Endothelial cell of umbilical vein (primary cell): ENCODE data around the gene SPTLC2. TPM values are rescaled to one million over a fixed set of nuclear protein-coding genes. Genes with fewer than 3 reads are reported as not detected.
"Not testable (repeated sequence)": the region's sequence is repeated elsewhere in the genome, so short reads cannot be mapped to it uniquely, and the experiment has no call there.

ENCODE experiments used
- BruUV-seq: library from RNA; stranded (reverse); fragments of 400-500 nt; replicated peaks from 2 replicates; lab custom pipeline; 2021; lab: Mats Ljungman, UMichigan
- CTCF ChIA-PET: fragments of 300-600, 350-600 bp; sonication (Branson Sonifier 250); formaldehyde crosslinking; loops from one replicate; lab custom pipeline; 2021; ENCODE audit warnings: antibody characterized with exemption, inconsistent platforms; lab: Charles Lee
- POLR2A ChIA-PET: fragments of 300-600, 350-600 bp; sonication (Branson Sonifier 250); formaldehyde crosslinking; loops from one replicate; lab custom pipeline; 2021; ENCODE audit warnings: antibody characterized with exemption, inconsistent platforms; lab: Charles Lee
- DNase-seq: peaks from one replicate; pipeline ENCODE4 v3.0.0-alpha.2; 2011; ENCODE audit warnings: low read depth, low spot score
- FAIRE-seq: peaks from 2 replicates; lab custom pipeline; 2011; peaks lifted over from hg19 to GRCh38; lab: Jason Lieb, UNC
- H2AFZ ChIP-seq: 2 replicates; pipeline ENCODE4 v1.6.0; 2012; ENCODE audit warnings: low read depth, low read length, control low read depth, inconsistent platforms
- H3K27ac ChIP-seq: 2 replicates; pipeline ENCODE4 v1.5.1; 2011; ENCODE audit warnings: low read depth, mild to moderate bottlenecking, control low read depth, low read length, moderate library complexity; ENCODE audit not compliant: insufficient read depth
- H3K27me3 ChIP-seq, 2 experiments: 2 replicates each; pipeline versions ENCODE4 v1.6.0 to v1.6.1; 2011; ENCODE audit warnings: low read length in 2 of 2, mixed read lengths in 1 of 2; ENCODE audit not compliant: control insufficient read depth in 2 of 2, insufficient read depth in 2 of 2
- H3K36me3 ChIP-seq, 2 experiments: 2 replicates in 1 of 2; 3 replicates in 1 of 2; pipeline ENCODE4 v1.5.1; 2011; ENCODE audit warnings: low read length in 2 of 2, mild to moderate bottlenecking in 1 of 2, moderate library complexity in 1 of 2; ENCODE audit not compliant: control insufficient read depth in 2 of 2, insufficient read depth in 2 of 2; ENCODE audit errors: extremely low read depth in 1 of 2
- H3K4me1 ChIP-seq: 3 replicates; pipeline ENCODE4 v1.5.1; 2011; ENCODE audit warnings: mild to moderate bottlenecking, low read length; ENCODE audit not compliant: control insufficient read depth, insufficient read depth; ENCODE audit errors: extremely low read depth
- H3K4me2 ChIP-seq: 2 replicates; pipeline ENCODE4 v1.6.1; 2011; ENCODE audit warnings: low read length, control low read depth, mixed read lengths; ENCODE audit not compliant: insufficient read depth
- H3K4me3 ChIP-seq, 3 experiments: fragments of 200-600 bp in 1 of 3; sonication (generic), shearing (Covaris generic) in 1 of 3; replicated peaks in 1 of 3; 2 replicates each; pipeline ENCODE4 v1.5.1; 2011 to 2016; ENCODE audit warnings: control low read depth in 3 of 3, low read length in 3 of 3, mild to moderate bottlenecking in 2 of 3, inconsistent platforms in 1 of 3, low read depth in 1 of 3, moderate library complexity in 1 of 3; ENCODE audit not compliant: insufficient read depth in 1 of 3
- H3K79me2 ChIP-seq: 2 replicates; pipeline ENCODE4 v1.6.0; 2012; ENCODE audit warnings: low read length, inconsistent platforms; ENCODE audit not compliant: control insufficient read depth, insufficient read depth
- H3K9ac ChIP-seq: replicated peaks from 2 replicates; pipeline ENCODE3; 2011; ENCODE audit warnings: low read length, control low read depth; ENCODE audit not compliant: insufficient read depth; ENCODE audit errors: extremely low read depth
- H3K9me1 ChIP-seq: replicated peaks from 3 replicates; pipeline ENCODE4 v1.6.0; 2011; ENCODE audit warnings: mild to moderate bottlenecking, low read length; ENCODE audit not compliant: control insufficient read depth, insufficient read depth; ENCODE audit errors: extremely low read depth
- H3K9me3 ChIP-seq: replicated peaks from 2 replicates; pipeline ENCODE4 v1.5.1; 2012; ENCODE audit warnings: low read length, inconsistent platforms; ENCODE audit not compliant: control insufficient read depth, insufficient read depth
- H4K20me1 ChIP-seq: replicated peaks from 2 replicates; pipeline ENCODE3; 2011; ENCODE audit warnings: mild to moderate bottlenecking, low read length; ENCODE audit not compliant: control insufficient read depth, insufficient read depth; ENCODE audit errors: extremely low read depth
- CTCF ChIP-seq, 2 donors: IDR thresholded peaks; 1 replicate in 1 of 2; 2 replicates in 1 of 2; pipeline ENCODE4 v1.5.1; 2011; ENCODE audit warnings: low read length in 2 of 2, mild to moderate bottlenecking in 2 of 2, moderate library complexity in 2 of 2, control low read depth in 1 of 2, inconsistent platforms in 1 of 2, low read depth in 1 of 2; ENCODE audit not compliant: insufficient read depth in 1 of 2; ENCODE audit errors: extremely low read depth in 1 of 2
- EZH2 ChIP-seq: IDR thresholded peaks from 2 replicates; pipeline ENCODE4 v1.6.1; 2012; ENCODE audit warnings: borderline replicate concordance, low read depth, mild to moderate bottlenecking, moderate library complexity, low read length, inconsistent platforms; ENCODE audit not compliant: severe bottlenecking
- FOS ChIP-seq: IDR thresholded peaks from 2 replicates; pipeline ENCODE4 v1.6.1; 2011; ENCODE audit warnings: mild to moderate bottlenecking, low read length, moderate library complexity, borderline replicate concordance; ENCODE audit not compliant: insufficient read depth
- GATA2 ChIP-seq: IDR thresholded peaks from 2 replicates; pipeline ENCODE4 v1.7.0; 2011; ENCODE audit warnings: low read depth, mild to moderate bottlenecking, moderate library complexity, mixed read lengths, low read length; ENCODE audit not compliant: insufficient read length, insufficient read depth
- JUN ChIP-seq: IDR thresholded peaks from 2 replicates; pipeline ENCODE4 v1.6.1; 2011; ENCODE audit warnings: borderline replicate concordance, low read depth; ENCODE audit not compliant: insufficient read length, insufficient read depth
- MYC ChIP-seq: IDR thresholded peaks from one replicate; pipeline ENCODE4 v1.6.1; 2011; ENCODE audit warnings: mild to moderate bottlenecking, low read depth, low read length
- POLR2A ChIP-seq: IDR thresholded peaks from 2 replicates; pipeline ENCODE4 v1.6.1; 2012; ENCODE audit warnings: low read depth, mild to moderate bottlenecking, control low read depth, low read length
- POLR2AphosphoS5 ChIP-seq: IDR thresholded peaks from 2 replicates; pipeline ENCODE4 v1.6.1; 2012; ENCODE audit warnings: low read depth, mild to moderate bottlenecking, control low read depth, low read length, moderate library complexity; ENCODE audit not compliant: insufficient read depth
- dilution Hi-C: fragments of 300-500 bp; cut with MboI; formaldehyde crosslinking; loops from one replicate; pipeline ENCODE4 v1.15.0; 2019; ENCODE audit warnings: low sequenced_read_pairs; ENCODE audit not compliant: extremely low pct_ligation_motif_present
- intact Hi-C: fragments of 100-400 bp; cut with micrococcal nuclease; formaldehyde crosslinking; loops from one replicate; pipeline ENCODE4 v1.10.0; 2022
- polyA plus RNA-seq, 4 experiments: library from polyadenylated mRNA; depleted of rRNA in 3 of 4; stranded (reverse) in 3 of 4; unstranded in 1 of 4; fragments of >200 nt; gene quantifications; 2 replicates each; pipeline versions ENCODE4 v1.2.1 to v1.2.3, GENCODE V29; 2011 to 2012; ENCODE audit warnings: missing spikeins in 1 of 4
- total RNA-seq: library from RNA; stranded (reverse); gene quantifications from 2 replicates; pipeline ENCODE4 v1.2.3, GENCODE V29; 2021
- TF ChIP-seq, protein P1 (sequence below): IDR thresholded peaks from 2 replicates; pipeline ENCODE4 v1.6.1; 2011; ENCODE audit not compliant: insufficient read depth, insufficient read length

SPTLC2 gene
- total and polyA plus RNA-seq, 2 donors (not counting 3 experiments of a cell fraction or from before 2014, with no cell fraction given): 19.1 to 71.3 TPM

DNA sequence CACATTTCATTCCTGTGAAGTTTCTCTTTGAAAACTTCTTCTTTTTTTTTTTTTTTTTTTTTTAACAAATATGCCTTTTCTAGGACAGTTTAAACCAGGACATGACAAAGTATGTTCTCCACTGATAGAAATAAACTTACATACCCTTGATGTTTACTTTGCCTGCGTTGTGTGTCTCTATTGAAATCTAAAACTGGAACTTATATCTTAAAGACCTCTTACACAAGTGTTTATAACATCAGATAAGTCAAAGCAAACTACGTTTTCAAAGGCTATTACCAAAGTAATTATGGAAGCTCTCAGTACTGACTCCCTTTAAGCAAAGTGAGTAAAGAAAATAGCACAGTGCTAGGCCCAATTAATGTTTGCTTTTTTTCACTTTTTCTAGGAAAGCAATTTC lies 87.2 kb downstream of the SPTLC2 start:
- POLR2A ChIA-PET: no interaction called here
- no peak for FAIRE-seq

DNA sequence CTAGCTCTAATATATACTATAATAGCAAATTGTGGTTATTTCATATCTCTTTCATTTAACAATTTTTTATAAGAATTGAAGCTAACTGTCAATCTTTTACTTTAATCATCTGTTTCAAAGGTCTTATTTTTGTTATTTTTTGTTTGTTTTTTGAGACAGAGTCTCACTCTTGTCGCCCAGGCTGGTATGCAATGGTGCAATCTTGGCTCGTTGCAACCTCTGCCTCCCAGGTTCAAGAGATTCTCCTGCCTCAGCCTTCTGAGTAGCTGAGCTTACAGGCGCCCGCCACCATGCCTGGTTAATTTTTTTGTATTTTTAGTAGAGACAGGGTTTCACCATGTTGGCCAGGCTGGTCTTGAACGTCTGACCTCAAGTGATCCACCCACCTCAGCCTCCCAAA lies 87.7 kb downstream of the SPTLC2 start:
- H3K4me2 ChIP-seq, H4K20me1 ChIP-seq, H3K4me1 ChIP-seq, H3K27ac ChIP-seq, H3K36me3 ChIP-seq, intact Hi-C loops, H3K27me3 ChIP-seq, H3K79me2 ChIP-seq, H3K9me3 ChIP-seq, dilution Hi-C loops, CTCF ChIA-PET, H2AFZ ChIP-seq, DNase-seq, H3K9ac ChIP-seq, H3K9me1 ChIP-seq, FAIRE-seq, BruUV-seq, H3K4me3 ChIP-seq, POLR2A ChIA-PET: not testable (repeated sequence)

More for the DNA sequence above, 87.2 kb downstream of the SPTLC2 start:
- peaks cover 0 to 3% of the 10 kb centered on the region in 2 experiments for H3K36me3 ChIP-seq
- no peak overlapping the region for H3K27ac ChIP-seq
- H3K79me2 ChIP-seq: peaks cover 4% of the 10 kb centered on the region
- no peaks in the 10 kb centered on the region for H3K4me1 ChIP-seq
- dilution Hi-C loops: no loop called here
- H3K4me2 ChIP-seq: no peak overlapping the region
- CTCF ChIA-PET: interaction anchor here (1.5 kb wide), 1 partner anchor 70 kb away, joined by 4 read pairs; no protein-coding TSS in a partner anchor
- no peak overlapping the region for H3K9ac ChIP-seq
- DNase-seq: no peak
- no peak overlapping the region for H3K4me3 ChIP-seq
- no TSS peak for BruUV-seq
- intact Hi-C loops: no loop called here
- no peaks in the 10 kb centered on the region for H3K9me1 ChIP-seq
- no peaks in the 10 kb centered on the region for H4K20me1 ChIP-seq
- TF ChIP-seq JUN (no peak), EZH2 (no peak), MYC (no peak), POLR2AphosphoS5 (no peak), FOS (no peak), POLR2A (no peak), GATA2 (no peak), CTCF (IDR thresholded peaks at IDR 0.05; ENCODE audit: extremely low read depth in 1 of 2, insufficient read depth in 1 of 2, low read depth in 1 of 2, low read length in 2 of 2) (no peak)
- TF ChIP-seq, protein P1, sequence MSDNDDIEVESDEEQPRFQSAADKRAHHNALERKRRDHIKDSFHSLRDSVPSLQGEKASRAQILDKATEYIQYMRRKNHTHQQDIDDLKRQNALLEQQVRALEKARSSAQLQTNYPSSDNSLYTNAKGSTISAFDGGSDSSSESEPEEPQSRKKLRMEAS: no peak
- H2AFZ ChIP-seq: no peak overlapping the region
- no peaks in the 10 kb centered on the region for H3K9me3 ChIP-seq
- no peaks in the 10 kb centered on the region for H3K27me3 ChIP-seq
